Stimulated activated CD4-positive, alpha-beta T cell treated with anti-CD3 and anti-CD28 coated beads, Interleukin-1b, Interleukin-23, amount 100 ng/mL, for 4 hours (primary cell): ENCODE results near the gene GTF2F1.
"Not testable (repeated sequence)": the region's sequence is repeated elsewhere in the genome, so short reads cannot be mapped to it uniquely, and the experiment has no call there.

Experiments
- DNase-seq, 2 donors: peaks; one replicate each; pipeline ENCODE4 v3.0.0-alpha.2; 2020; ENCODE audit warnings: low read depth in 2 of 2

Gene GTF2F1, protein sequence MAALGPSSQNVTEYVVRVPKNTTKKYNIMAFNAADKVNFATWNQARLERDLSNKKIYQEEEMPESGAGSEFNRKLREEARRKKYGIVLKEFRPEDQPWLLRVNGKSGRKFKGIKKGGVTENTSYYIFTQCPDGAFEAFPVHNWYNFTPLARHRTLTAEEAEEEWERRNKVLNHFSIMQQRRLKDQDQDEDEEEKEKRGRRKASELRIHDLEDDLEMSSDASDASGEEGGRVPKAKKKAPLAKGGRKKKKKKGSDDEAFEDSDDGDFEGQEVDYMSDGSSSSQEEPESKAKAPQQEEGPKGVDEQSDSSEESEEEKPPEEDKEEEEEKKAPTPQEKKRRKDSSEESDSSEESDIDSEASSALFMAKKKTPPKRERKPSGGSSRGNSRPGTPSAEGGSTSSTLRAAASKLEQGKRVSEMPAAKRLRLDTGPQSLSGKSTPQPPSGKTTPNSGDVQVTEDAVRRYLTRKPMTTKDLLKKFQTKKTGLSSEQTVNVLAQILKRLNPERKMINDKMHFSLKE

DNA sequence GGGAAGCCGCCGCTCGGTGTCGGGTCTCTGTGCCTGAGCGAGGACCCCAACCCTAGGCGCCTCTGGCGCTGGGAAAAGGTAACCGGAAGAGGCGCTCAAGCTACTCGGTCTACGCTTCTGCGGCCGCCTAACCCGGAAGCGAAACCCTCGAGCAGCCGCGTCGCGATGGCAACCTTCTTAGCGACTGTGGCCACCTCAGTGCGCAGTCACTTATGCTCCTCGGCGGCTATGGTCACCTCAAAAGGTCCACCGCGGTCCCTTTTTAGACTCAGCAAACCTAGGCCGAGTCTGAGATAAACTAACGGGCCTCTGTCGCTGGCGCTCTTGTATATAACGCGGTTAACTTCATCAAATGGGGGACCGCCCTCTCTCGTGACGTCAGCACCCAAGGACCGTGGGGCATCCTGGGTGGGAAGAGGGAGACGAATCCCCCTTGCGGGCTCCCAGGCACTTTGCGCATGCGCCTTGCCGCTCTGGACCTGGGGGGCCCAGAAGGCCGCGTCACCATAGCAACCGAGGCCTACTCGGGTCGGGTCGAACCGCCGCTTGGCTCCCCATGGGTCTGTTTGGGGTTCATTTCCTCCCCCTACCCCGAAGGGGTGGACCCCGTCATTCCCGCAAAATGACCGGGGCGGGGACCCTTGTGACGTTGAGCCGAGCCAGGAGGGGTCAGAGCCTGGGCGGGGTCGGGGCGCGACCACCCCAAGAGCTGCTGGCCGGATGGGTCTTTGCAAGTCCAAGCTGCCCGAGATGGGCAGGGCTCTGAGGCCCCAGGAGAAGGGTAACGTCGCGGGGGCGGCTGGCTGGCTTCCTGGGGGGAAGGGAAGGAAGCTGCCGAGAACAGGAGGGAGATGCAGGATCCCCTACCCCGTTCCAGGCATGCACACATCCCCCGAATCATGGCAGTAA lies at the start of gene GTF2F1:
Gene GTF2F1, minus strand, starts transcription at position 91 of the 909 bp plus-strand sequence. CDS start 169 bp downstream, outside the sequence.
- DNase-seq, result peak; percentile 87 to 91

DNA sequence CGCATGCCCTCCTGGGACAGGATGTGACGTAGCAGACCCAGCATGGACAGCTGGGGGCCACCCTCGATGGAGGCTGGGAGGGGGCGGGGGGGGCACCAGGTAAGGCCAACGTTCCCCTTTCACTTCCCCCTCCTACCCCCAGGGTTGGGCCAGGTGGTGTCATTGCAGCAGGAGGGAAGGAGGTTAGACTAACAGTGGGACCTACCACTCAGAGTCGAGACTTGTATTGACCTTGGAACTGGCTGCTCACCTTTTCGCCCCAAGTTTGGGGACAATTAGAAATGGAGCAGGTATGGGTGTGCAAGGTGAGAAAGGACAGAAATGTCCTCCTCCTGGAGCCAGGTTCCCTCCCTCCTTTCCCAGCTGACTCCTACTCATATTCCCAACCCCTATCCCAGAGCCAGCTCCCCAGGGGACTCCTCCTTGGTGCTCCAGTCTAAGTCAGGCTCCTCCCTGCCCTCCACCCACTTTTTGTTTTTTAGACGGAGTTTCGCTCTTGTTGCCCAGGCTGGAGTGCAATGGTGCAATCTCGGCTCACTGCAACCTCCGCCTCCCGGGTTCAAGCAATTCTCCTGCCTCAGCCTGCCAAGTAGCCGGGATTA lies 49.2 kb upstream of the GTF2F1 start:
- no peak for DNase-seq

DNA sequence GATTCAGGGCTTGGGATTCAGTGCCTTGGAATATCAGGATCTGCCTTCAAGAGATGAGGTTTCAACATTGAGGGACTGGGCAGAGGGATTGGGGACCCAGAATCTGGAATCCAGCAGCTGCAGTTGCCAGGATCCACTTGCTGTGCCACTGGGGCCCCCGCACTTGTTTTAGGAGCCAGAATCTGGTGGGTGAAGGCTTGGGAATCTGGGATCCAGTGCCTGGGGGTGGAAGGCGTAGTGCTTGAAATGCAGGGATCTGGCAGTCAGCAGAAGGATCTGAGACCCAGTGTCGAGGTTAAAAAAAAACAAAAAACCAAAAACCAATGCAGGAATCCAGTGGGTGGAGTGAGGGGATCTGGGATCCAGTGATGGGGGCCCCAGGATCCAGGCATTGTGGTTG lies 47.9 kb upstream of the GTF2F1 start:
- no peak for DNase-seq

DNA sequence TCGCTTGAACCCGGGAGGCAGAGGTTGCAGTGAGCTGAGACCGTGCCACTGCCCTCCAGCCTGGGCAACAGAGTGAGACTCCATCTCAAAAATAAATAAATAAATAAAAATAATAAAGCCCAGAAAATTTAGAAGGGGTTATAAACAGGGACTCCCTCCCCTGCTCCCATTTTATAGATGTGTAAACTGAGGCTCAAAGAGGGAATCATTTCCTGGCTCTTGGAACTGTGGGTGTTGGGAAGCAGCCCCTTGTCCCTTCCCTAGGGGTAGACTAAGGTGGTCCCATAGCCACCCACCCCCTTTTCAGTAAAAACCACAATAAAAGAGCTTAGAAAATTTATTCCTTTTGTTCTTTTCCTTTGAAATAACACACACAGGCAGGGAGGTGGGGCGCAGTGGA lies 46.8 kb upstream of the GTF2F1 start:
- DNase-seq, result no peak

DNA sequence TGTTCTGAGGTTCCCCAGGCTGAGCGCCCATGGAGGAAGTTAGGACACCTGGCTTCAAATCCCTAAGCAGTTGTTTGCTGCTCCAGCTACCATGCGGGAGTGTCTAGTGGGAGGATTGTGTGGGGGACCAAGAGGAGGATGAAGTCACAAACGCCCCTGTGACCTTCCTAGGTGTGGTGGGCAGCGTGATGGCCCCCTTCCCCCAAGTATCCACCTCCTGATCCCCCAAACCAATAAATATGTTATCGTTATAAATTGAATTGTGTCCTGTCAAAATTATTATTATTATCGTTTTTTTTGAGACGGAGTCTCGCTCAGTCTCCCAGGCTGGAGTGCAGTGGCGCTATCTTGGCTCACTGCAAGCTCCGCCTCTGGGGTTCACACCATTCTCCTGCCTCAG lies 40.7 kb upstream of the GTF2F1 start, which contains the start of gene SLC25A41:
Gene SLC25A41, minus strand, starts transcription at position 101 of the 400 bp plus-strand sequence. Its CDS starts 70 bp downstream, at position 31.
- DNase-seq, result no peak

DNA sequence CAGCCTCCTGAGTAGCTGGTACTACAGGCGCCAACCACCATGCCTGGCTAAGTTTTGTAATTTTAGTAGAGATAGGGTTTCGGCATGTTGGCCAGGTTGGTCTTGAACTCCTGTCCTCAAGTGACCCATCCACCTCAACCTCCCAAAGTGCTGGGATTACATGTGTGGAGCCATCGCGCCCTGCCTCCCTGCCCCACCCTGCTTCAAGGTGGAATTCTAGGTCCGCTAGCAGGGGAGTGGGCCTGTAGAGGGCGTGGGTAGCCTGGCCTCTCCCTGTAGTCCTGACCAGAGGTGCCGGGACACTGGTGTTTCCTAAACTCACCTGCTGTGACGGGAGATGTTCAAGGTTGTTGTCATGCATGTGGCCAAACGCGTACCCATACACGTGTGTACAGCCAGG lies 40.2 kb upstream of the GTF2F1 start:
- DNase-seq, result no peak

DNA sequence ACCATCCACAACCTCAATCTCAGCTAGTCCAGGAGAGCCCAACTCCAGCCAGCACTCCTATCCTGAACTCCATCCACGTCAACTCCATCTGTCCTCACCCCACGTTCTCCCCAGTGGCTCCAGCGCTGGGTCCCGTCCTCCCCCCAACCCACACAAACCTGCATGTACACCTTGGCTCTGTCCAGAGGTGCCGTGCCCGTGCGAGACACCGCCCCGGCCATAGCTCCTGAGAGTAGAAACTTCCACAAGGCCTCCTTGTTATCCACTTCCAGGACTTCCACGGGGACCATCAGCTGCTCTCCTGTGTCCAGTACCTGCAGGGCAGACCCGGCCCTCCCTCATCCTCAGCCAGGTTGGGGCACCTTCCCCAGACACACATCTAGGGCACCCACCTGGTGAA lies 38.9 kb upstream of the GTF2F1 start:
- no peak for DNase-seq

DNA sequence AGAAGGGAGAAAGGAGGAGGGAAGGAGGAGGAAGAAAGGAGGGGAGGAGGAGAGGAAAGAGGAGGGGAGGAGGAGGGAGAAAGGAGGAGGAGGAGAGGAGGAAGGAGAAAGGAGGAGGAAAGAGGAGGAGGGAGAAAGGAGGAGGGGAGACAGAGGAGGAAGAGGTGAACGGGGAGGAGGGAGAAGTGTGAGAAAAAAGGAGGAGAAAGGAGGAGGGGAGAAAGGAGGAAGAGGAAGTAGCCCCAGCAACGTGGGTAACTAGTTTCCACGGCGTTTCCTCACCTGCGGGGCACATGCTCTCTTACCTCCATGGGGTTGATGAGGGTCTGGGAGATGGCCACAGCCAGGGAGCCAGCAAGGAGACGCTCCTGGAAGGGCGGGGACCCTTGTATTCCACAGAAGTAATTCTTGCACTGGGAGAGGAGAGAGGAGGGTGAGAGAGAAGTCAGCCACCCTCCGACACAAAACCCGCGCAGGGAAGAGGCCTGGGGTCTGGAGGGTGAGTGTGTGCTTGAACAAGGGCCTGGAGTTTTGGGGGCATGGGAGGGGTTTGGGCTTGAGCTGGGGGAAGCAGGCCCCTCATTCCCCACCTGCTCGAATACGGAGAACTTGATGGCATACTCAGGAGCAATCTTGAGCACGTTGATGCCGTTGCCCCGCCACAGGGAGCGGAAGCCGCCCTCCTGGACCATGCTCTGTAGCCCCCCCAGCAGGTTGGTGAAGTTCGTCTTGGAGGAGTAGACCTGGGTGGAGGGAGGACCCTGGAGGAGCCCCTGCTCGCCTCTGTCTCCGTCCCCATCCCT lies 36.7 kb upstream of the GTF2F1 start:
- no peak for DNase-seq

DNA sequence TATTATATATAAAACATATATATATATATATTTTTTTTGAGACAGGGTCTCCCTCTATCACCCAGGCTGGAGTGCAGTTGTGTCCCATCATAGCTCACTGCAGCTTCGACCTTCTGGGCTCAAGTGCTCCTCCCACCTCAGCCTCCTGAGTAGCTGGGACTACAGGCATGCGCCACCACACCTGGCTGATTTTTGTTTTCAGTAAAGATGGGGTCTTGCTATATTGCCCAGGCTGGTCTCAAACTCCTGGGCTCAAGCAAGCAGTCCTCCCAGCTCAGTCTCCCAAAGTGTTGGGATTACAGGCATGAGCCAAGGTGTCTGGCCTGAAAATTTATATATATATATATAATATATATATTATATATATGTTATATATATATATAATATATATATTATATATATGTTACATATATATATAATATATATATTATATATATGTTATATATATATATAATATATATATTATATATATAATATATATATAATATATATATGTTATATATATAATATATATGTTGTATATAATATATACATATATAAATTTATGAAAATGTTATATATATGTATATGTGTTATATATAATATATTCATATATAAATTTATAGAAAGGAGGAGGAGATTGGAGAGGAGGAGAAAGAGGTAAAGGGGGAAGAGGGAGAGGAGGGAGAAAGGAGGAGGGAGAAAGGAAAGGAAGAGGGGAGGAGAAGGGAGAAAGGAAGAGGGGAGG lies 35.9 kb upstream of the GTF2F1 start:
- DNase-seq, result not testable (repeated sequence)

DNA sequence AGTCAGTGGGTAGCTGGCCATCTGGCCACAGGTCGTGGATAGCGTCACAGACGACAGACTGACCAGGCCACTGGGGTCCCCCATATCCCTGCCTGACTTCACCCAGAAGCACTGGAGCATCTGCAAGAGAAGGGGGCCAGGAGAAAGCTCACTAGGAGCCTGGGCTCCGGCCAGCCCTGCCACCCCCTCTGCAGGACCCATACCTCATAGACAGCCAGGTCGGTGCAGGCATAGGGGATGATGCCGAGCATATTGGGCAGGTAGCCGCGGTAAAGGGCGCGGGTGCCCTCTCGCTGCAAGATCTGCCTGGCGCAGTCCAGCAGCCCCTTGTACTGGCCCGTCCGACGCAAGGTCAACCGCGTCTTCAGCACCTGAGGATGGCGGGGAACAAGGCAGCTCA lies 34.2 kb upstream of the GTF2F1 start:
- DNase-seq, result no peak

DNA sequence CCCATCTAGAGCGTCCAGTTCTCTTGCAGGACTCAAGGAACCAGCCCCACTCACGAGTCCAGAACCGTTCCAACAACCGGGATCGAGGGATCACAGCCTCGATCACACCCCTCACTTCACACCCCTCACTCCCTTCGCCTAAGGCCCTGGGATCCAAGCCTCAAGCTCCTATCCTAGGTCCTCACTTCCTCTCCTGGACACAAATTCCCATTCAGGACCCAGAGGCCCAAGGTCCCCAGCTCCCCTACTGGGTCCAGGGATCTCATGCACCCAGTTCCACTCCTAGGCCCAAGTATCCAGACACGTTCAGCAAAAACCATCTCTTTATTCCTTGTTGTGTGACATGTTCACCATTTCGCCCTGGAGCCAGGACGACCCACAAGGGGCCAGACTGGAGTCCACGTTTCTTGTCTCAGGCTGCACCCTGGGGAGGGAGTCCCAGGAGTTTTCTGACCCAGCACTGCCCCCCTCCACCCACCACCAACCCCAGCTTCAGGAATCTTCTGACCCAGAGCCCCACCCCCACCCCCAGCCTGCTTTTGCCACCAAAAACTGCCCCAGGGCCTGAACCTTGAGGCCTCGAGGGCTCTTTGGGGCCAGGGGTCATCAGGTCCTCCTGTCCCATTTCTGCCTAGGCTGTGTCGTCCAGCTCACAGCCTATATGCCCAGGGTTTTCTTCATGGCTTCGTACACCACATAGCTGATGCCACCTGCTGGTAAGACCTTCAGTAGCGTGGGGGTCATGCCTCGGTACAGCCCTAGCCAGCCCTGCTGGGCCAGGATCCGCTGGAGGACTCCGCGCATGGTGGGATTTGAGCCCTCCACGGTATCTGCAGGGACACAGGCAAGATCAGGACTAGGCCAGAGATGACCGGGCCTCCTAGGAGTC lies 33.0 kb upstream of the GTF2F1 start:
- no peak for DNase-seq

DNA sequence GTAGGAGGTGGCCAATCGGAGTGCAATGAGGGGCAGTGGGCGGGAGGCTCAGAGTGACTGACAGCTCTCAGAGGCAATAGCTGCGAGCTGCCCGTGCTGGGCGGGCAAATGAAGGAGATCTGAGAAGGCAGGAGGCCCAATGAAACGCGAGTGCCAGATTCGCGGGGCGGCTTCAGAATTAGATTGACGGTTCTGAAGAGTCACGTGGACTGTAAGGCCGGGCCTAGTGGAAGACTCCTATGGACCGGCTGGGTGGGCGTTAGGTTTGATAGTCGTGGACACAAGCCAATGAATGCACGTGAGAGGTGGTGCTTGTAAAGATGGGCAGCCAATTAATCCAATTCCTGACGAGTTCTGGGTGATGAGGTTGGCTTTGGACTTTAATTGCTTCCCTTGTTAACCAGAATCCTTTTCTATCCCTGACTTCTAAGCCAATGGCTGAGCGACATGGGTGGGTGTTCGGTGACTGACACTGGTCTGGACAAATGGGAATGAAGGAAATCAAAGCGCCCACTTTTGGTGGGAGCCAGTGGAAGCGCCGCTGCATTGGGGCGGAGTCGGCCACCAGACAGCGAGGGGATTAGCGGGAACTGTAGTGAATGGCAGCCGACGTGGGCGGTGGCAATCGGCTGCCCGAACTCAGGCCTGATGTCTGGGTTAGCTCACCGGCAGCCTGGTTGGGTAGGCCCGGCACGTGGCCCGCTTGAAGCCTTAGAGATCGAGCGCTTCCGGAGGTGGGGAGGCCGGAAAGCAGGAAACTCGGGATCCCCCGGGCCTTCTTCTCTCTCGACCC lies 32.2 kb upstream of the GTF2F1 start:
- DNase-seq, result peak; percentile 96 to 97

DNA sequence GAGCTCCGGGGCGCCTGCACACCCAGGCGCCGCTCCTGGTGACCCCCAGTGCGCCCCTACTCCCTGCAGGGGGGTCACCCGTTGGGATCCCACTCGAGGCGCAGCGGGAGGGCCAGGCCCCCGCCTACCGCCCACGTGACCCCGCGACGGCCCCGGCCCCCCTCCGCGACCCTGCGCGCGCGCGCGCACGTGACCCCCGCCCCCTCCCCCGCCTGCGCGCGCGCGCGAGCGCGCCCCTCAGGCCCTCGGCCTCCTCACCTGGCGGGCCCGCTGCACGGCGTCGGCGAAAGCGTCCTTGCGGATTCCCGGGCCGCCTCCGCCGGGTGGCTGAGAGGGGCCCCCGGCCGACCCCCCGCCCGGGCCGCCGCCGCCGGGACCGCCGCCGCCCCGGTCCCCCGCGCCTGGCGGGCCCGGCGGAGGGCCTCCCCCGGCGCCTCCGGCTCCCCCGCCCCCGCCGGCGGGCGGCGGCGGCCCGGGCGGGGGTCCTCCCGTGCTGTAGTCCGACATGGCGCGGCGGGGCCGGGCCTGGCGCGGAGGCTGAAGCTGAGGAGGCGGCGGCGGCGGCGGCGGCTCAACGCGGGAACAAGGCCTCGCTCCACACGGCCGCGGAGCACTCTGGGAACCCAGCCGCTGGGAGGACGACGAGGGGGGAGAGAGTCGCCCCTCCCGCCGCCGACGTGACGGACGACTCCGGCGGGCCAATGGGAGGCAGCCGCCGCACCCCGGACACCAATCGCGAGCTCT lies 31.4 kb upstream of the GTF2F1 start, which contains the start of gene KHSRP:
Gene KHSRP, minus strand, starts transcription at position 617 of the 744 bp plus-strand sequence. Its CDS starts 110 bp downstream, at position 507.
- DNase-seq, result peak; percentile 25 to 44

DNA sequence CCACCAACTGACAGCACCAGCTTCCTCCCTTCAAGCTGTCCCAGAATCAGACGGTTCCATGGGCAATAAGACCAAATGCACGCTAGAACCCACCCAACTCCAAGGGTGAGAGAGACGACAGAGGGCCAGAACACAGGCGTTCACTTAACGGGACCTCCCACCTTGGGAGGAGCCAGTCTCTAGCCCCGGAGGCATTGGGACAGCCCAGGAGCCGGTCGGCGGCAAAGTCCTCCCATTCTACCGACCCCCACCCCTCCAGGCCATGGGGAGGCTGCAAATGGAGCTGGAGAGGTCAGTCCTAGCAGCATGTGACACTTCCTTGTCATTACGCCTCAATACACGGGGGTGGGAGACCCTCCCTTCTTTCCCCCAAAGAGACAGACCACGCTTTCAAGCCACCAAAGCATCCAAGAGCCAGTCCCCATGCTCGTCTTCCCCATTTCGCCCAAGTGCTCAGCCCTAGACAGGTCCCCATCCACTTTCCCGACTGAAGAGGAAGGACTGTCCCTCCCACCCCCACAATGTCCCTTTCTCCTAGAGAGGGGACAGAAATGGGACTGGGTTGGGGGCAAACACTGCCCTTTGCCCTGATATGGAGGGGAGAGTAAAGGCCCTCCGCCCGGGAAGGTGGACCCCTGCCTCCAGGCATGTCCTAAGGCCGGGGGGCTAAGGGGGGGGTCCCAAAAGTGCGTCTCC lies 30.7 kb upstream of the GTF2F1 start:
- no peak for DNase-seq

DNA sequence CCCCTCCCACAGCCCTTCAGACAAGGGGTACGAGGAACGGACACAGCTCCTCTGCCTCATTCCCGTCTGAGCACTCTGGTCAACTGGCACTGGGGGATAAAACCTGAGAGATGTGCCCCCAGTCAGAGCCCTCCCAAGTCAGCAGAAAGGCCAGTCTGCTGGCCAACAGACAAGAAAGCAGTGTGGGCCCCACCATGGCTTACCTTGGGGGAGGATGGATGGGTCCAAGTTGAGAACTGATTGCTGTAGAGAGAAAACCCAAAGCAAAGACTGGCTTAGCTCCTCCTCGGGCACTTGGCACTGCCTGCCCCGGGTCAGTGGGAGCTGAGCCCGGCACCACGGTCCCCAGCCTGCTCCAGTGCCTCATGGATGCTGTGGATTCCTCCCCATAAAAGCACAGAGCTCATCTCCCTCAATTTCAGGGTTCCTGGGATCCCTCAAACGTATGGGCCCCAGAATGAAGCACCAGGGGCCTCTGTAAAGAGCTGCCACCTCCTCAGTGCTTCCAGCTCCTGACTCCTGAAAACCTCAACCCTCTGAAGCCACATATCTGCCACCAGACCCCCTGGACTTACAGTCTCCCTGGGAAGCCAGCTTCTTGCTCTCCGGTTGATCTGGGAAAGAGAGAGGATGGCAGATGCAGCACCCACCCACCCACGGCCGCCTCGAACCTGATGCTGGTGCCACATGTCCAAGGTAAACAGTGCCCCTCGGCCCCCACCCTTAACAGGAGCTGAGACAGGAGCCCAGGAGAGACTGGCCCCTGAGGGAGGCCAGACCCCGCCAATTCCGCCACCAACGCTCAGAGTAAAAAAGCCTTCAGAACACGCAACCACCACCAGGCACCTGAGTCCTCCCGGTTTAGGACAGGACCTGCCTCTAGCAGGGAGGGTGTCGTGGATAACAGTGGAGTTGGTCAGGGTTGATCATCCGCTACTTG lies 28.4 kb upstream of the GTF2F1 start:
- DNase-seq, result no peak

DNA sequence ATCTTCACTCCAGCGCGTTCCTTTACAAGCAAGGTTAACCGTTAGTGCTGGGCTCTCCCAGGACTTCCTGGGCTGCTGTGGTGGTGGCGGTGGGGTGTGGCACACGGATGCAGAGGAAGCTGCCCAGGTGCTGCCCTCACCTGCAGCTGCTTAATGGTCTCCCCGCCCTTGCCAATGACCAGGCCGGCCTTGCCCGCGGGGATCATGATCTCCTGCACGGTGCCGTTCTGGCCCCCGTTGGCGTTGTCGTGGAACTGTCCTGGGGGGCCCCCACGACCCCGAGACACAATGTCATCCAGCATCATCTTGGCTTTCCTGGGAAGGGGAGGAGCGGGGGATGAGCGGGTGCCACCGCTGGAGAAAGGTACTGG lies 25.6 kb upstream of the GTF2F1 start:
- no peak for DNase-seq
